ENCODE data around the gene RXRA.

The RXRA gene

DNA sequence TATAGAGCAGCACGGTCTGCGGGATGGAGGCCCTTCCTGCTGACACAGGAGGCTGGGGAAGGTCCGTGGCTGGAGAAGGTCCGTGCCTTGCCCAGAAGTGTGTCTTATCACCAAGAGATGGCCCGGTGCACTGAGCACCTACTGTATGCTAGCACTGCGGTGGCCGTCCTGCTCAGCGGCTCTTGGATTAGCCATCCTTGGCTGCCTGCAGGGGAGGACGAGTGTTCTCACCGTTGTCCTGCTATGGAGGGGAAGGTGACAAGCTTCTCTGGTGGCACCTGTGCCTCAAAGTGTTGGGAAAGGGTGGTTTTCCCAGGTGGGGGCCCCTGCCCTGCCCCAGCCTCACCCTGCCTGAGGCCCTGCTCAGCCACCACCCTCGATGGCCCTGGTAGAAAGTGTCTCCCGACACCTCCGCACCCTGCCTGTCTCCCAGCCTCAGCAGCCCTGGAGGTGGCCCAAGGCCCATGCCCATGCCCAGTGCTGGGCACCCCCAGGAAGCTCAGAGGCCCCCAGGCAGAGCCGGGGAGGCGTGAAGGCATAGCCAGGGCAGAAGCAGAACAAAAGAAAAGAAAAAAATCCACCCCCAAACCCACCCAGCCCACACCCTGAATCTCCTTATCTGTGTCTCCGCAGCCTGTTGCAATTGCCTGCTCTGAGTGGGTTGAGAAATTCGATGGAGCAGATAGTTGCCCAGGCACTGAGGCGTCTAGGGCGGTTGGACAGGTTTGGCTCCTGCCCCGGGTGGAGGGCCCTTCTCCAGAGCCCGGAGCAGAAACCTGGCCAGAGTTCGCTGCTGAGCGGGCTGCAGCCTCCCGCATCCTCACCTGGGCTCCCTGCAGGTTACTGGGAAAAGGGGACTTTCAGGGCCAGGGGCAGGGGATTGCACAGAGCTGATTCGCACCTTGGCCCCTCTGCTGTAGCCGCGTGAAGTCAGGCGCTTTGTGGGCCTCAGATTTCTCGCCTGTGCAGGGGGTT is 30.5 kb downstream of the RXRA start:
- DNase-seq = no peak

DNA sequence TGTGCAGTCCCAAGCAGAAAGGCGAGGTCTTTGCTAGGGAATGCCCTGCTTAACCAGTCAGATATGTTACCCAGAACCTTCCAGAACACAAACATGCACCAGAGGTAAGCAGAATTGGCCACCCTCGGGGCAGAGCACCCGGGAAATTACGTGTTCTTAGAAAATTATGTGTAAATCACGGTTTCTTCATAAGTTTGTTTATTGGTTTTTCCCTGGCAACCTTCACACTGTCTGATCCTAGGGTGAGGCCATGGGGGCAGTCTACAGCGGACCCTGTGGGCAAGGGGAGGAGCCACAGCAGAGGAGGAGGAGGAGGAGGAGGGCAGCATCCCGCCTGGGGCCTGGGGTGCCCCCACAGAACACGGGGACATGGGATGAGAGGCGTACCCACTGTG is 31.4 kb downstream of the RXRA start:
- DNase-seq = no peak

DNA sequence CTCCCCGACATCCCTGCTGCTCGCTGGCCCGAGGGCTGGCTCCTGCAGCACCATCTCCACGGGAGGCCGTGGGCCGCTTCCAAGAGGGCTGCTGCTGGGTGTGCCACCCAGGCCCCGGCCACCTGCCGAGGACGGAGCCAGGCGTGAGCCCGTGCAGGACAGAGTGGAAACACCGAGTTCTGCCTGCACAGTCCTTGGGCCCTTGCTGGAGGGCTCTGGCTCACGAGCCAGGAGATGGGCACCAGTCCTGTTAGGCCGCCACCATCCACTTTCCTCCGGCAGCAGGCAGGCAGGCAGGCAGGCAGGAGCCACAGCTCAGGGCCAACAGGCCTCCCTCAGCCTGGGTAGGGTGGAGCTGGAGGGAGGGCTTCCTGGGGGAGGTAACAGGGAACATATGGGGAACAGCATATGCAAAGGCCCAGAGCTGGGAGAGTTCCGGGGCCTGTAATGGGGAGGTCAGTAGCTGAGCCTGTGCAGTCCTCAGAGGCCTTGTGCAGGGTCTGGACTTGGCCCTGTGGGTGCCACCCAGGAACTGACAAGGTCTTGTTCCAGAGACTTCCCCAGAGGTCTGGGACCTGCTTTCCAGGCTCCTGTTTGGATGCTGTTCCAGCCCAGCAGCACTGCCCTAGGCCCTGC is 31.9 kb downstream of the RXRA start:
- no peak for DNase-seq

DNA sequence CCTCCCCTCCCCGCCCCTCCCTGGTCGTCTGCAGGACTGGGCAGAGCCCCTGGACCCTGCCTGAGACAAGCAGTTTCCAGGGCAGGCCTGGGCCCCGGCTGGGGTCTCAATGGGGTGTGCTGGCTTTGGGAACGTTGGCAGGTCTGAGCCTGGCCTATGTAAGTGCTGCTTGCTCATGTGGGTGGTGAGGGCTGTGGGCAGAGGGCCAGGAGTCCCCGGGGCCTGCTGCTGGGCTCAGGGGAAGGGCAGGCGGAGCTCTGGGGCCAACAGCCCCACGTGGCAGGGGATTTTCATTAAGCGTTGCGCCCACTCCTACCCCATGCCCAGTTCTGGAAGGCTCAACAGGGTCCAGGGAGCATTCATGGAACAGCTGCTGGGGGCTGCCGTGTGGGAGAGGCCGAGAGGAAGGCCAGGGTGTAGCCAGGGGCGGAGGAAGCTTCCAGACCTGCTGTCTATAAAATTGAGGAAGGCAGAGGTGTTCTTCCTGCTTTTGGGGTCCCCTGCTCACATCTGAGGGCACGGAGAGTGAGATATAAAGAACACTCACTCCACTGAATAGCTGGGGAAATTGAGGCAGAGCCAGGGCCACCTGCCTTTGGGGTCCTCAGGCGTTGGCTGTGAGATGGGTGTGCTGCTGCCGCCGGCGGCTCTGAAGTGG is 32.5 kb downstream of the RXRA start:
- DNase-seq = peak; percentile 27

DNA sequence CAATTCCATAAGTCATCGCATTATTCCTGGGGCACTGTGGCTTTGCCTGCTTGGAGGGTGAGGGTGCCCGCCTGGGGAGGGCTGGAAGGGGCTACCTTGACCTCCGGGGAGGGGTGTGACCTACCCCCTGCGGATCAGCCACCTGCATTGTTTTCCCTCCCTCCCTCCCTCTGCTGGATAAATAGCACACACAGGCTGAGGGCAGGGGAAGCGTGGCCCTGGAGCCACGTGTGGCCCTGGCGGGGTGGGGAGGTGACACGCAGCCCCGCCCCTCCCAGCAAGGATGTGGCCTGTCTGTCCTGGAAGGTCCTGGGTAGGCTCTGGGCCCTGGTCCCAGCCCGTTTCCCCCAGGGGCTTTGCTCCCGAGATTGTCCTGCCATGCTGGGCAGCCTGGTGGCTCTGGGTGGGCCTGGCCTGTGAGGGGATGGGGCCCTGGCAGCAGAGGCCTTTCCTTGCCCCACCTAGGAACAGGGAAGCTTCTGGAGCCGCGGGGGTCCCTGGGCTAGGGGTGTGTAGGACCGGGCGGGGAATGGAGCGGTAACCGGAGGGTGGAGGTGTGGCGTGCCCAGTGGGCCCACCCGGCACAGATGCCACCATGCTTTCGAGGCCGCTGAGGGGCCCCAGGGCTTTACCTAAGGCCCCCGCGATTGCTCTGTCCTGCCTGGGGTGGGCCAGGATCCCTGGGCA is 33.4 kb downstream of the RXRA start:
- DNase-seq = no peak

DNA sequence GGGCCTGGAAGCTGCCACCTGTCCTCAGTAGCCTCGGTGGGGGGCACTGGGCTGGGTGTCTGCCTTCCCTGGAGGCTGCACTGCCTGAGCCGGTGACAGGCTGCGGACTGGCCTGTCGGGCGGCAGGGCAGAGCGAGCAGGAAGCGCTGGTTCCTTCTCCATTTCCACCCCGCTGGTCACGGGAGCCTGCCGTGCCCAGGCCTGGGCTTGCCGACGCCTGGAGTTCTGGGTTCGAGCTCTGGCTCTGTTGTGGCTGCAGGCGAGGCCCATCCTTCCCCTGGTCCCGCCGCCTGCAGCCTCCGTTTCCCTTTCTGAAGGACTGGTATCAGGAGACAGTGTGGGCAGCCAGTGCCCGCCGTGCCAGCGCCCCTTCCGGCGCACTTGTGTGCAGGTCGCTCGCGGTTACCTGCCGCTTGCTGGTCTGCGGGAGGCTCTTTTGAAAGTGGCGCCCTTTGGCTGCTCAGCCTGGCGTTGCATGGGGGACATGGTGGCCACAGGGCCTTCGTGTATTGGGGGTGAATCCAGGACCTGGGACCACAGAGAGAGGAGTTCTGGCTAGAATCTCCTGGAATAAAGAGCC is 34.0 kb downstream of the RXRA start:
- DNase-seq = no peak

DNA sequence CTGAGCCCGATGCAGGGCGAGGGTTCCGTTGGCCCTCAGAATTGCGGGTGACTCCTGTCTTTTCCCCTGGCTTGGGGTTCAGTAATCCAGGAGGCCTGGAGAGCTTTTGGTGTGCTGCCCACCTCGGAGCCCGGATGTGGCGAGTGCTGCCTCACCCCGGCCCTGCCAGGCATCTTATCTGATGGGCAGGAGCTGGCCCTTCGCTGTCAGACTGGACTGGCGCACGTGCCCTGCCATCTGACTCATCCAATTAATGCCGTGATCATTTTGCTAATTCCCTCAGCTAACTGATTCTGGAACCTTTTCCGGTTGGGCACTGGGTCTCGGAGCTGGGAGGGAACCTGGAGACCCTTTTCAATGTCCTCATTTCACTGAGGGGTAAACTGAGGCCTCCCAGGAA is 34.6 kb downstream of the RXRA start:
- DNase-seq = no peak

DNA sequence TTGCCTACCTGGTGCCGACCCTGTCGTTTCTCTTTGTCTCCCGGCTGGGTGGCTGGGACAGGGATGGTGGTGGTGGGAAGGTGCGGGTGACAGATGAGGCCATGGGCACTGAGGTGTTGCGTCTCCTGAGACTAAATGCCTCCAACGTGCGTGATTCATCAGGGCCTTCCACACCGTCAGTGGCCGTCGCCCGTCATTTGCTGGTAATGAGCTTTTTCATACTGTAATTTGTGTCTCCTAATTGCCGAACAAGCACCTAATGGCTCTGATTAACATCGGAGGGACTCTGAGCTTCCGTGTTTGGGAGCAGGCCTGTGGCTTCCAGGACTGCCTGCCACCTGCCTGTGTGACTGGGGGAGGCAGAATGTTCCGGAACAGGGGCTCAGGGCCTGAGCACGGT is 35.2 kb downstream of the RXRA start:
- no peak for DNase-seq

DNA sequence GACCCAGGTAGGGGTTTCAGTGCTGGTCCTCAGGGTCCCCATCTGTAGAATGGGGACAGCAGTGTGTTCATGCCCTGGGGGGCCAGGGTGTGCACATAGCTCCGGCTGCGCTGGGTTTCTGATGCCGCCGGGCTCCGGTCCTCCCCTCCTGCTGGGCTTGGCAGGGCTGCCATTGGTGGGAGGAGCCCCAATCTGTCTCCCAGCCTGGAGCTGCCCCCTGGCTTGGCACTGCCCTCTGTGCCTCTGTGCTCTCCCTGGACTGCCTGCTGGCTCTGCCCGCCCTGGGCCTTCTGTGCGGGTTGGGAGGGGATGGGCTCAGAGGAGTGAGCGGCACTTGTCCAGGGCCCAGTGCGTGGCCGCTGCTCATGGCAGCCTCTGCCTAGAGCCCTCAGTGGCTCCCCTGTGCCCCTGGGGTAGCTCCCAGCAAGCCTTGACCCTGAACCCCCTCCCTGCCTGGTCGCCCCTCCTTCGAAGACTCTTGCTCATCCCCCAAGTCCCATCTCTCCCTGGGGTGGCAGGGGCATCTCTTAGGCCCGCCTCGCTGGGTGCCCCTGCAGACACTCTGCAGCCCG is 35.7 kb downstream of the RXRA start:
- no peak for DNase-seq

DNA sequence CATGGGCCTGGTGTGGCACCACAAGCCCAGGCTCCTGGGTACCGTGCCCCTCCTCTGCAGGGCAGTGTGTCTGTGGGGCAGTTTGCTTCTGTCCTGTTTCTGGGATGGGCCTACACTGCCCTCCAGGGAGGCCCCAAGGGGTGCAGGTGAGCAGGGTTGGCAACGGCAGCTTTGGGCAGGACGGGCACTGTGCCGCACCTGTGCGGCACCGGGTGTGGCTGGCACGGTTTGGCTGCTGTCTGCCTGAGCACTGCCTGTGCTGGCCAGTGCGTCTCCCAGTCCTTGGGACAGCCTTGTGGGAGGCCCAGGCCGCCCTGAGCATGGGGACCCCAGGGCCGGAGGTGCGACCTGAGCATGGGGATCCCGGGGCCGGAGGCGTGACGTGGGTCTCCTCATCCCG is 37.2 kb downstream of the RXRA start:
- no peak for DNase-seq

DNA sequence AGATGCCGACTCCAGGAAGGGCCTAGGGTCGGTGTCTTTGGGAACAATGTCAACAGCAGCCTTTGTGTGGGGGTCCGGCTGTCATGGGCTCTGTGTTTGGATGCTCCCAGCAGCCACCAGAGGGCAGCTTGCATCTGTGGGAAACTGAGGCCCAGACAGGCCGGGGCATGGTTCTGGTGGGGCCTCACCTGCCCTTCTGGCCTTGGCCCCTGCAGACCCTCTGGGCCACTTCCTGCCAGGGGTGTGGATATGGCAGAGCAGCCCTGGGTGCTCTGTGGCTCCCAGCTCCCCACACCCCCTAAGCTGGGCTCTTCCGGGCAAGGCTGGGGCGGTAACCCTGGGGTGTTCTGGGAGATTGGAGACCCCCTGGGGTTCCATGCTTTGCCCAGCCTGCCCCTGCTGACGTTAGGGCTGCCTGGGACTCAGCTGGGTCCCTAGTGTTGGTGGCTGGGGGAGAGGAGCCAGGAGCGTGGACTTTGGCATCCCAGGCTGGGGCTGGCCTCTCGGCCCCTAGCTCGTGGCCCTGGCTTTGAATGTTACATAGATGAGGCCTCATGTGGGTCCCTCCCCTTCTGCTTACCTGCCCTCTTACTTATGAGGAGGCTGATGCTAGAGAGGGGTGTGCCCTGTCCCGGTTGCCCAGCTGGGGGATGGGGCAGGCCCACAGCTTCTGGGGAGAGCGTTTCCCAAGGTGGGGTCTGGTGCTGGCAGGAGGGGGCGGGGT is 38.3 kb downstream of the RXRA start:
- DNase-seq = no peak

DNA sequence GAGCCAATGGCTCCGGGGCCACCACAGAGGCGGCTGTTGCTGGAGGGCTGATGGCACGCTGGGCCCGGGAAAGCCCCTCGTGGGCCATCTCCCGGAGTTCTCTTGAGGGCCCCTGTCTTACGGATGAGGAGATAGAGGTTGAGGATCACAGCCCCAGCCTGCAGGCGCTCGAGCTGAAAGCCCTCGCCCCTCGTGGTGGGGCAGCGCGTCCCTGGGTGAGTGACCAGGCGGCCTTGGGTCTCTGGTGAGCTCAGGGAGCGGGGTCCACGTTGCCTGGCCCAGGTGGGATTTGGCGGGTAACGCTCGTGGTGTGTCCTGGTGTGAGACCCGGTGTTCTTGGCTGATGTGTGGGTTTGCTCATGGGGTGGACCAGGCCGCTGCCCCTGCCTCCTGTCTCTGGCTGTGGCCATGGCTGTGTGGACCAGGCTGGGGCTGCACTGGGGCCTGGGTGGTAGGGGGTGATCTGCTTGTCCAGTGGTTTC is 38.9 kb downstream of the RXRA start:
- no peak for DNase-seq

DNA sequence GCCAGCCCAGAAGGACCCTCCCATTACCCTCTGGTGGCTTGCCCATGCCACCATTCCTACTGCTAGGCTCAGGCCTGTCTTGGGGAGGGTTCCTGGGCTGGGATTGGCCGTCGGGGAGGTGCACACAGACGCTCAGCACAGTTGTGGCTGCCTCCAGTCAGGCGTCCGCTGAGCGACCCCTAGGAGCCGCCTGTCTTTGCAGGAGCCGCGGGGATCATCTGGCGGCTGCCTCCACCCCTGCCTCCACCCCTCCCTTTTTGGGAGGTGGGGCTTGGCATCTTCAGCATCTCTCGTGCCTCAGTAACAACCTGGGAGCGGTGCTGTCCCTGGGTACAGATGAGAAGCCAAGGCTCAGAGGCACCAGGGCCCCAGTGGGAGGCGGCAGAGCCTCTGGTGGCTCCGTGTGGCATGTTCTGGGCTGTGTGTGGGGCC is 39.6 kb downstream of the RXRA start:
- peak; percentile 89 for DNase-seq

DNA sequence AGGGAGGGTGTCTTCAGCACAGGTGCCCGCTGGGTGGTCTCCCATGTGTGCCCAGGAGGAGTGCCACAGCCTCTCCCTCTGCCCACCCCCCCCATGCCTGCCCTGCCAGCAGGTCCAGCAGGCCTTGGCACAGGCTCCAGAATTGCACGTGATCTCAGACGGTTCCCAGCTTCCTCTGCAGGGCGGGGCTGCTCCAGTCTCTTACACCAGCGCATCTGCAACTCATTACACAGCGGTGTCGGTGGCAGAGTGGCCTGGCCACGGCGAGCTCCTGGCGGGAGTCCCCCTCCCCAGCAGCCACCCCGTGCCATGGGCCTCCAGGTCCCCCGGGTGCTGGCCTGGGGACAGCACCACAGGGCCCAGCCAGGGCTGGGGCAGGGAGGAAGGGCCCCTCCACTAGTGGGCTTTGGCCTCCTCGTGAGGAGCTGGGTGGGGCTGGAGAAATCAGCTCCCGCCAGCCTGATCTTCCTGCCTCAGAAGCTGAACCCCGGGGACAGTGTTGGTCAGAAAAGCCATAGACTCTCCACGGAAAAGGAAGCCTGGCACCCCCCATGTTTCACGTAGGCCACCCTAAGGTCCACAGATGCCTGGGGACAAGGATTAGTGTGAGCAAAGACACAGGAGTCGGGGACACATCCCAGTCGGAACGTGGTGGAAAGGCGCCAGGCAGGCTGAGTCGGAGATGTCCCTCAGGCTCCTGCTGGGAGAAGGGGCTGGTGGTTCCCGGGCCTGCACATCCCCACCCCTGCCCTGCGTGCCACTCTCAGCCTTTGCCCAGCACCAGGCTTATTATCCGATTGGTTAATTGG is 40.2 kb downstream of the RXRA start:
- peak; percentile 89 for DNase-seq

DNA sequence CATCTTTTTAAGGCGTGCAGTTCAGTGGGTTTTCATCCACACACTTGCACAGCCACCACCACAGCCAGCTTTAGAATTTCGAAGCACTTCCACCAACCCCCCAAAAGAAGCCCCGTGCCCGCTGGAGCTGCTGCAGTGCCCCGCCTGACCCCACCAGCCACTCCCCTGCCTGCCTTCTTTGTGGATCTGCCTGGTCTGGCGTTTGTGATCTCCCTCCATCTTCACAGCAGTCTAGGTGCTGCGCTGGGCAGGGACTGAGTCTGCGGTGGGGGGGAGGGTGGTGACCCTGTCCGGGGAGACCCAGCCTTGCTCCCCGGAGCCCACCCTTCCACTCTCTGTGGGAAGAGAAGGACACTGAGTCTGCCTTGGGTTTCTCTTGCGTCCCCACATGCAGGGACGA is 40.8 kb downstream of the RXRA start:
- no peak for DNase-seq

DNA sequence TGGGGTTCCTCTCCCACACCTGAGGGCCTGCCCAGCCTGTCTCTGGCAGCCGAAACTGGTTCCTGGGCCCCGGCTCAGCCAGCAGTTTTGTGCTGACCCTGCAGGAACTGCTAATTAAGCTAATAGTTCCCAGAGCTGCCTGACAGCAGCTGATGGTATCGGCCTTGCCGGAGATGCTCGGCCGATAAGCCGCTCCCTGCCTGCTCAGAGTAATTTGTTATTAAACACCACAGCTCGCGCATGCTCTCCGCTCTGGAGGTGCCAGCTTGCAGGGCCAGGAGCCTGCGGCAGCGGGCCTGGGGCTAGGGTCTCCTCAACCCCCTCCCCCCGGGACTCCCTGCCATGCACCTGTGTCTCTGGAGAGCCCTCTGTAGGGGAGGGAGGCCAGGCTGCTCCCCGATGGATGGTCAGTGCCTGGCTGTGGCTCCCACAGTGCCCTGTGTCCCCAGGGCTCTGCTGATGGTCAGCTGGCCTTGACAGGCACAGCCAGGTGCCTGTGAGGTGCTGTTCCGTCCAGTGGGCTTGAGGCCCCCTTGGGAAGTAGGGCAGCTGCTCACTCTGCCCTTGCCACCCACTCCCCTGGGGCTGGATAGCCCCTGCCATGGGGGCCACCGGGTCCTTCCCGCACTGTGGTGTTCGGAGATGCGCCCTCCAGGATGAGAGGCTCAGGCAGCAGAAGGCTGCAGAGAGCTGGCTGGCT is 41.7 kb downstream of the RXRA start:
- no peak for DNase-seq

DNA sequence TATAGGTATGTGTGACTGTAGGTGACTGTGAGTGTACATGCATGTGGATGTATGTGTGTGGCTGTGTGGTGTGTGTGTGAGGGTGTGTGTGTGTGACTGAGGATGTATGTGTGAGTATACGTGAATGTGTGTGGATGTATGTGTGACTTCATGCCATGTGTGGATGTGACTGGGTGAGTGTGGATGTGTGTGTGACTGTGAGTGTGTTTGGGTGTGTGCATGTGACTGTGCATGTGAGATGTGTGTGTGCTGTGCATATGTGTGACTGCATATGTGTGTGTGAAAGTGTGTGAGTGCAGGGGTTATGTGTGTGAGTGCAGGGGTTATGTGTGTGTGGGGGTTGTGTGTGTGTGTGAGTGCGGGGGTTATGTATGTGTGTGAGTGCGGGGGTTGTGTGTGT is 42.3 kb downstream of the RXRA start:
- DNase-seq = no peak

DNA sequence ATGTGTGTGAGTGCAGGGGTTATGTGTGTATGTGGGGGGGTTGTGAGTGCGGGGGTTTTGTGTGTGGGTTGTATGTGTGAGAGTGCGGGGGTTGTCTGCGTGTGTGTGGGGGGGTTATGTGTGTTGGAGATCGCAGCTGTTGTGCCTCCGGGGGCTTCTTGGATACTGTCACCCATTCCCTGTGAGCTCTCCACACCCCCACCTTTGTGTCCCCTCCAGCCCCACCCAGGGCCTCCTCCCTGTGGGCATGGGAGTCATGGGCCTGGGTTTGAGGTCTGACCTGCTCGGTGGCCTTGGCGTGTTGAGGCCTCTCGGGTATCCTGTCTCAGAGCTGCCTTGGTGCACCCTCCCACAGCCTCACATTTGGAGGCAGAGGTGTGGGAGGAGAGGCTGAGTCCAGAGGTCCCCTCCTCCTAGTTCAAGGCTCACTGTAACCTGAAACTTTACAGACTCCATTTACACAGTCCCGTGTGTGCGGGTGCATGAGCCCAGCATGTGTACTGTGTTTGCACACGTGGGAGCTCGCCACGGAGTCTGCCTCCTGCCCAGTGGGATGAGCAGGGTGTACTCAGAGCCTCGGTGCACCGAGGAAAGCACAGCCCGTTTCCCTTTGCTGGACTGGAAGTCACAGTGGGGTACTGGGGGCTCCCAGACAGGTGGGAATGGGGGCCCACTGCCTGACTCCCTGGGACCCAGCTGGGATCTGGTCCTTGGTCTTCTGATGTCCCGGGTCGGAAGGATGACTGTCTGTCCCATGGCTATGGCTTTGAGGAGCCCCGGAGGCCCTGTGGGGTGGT is 43.4 kb downstream of the RXRA start:
- no peak for DNase-seq

DNA sequence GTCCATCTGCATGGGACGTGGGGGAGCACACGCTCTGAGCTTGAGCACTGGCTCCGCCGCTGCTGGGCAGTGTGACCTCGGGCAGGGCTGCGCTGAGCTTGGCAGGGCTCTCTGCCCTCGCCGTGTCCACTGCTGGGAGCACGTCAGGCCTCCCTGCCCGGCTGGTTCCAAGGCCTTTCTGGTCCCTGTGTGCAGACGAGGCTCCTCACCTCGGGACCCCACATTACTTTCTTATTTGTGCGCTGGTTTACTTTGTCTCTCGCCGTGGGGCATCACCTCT is 43.9 kb downstream of the RXRA start:
- DNase-seq = no peak

DNA sequence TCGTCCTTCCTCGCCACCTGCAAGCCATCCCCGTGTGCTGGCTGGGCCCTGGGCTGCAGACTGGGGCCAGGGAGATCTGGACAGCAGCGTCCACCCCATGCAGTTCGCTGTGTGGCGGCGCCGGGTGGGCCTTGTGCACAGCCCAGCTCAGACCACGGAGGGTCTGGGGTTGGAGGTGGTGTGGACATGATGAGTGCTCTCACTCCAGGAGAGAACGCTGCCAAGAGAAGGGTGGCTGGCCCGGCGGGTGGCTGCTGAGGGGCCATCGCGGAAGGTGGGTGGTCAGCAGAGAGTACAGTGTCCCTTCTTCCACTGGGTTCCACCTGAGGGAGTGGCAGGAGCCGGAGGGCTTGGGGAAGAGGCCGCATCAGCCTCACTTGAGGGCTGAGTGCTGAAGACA is 44.4 kb downstream of the RXRA start:
- DNase-seq = no peak

Data from DMS 273 treated with DMSO at 0.1 percent for 48 hours (cell line).